ENCODE measurements around the gene OR2T8. TPM values are rescaled to one million over a fixed set of nuclear protein-coding genes. Genes with fewer than 3 reads are reported as not detected.

OR2T8 gene
- total RNA-seq, 1 experiment from 2014 or later, result not detected

DNA sequence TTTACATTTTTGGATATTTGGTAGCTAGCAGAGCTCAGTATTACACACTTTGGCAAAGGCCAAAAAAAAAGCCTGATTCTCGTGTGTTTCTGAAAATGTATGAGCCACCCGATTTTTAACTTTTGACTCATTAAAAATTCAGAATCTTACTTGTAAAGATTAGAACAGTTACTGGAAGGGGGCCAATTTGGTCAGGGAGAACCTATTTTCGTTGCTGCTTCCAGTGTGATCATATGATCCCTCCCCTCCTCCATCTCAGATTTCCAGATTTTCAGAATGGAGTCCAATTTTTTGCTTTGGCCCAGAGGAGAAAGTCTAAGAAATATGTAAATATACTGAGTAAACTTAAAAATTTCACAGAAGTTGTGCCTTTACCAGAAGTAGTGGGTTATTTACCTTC is 41.7 kb downstream of the OR2T8 start:
- no peak overlapping the region for H3K9ac ChIP-seq (ENCODE audit: extremely low read depth, insufficient read length, low read length)
- H2BK15ac ChIP-seq (ENCODE audit: low read depth, low read length), result no peak overlapping the region
- H3K4ac ChIP-seq (ENCODE audit: low read depth, low read length), result no peak overlapping the region
- no peaks in the 10 kb centered on the region for H4K20me1 ChIP-seq (ENCODE audit: control insufficient read depth, insufficient read depth, insufficient read length)
- Mint-ChIP-seq H3K27ac (no peak overlapping the region), H3K4me3 (no peak overlapping the region), H3K36me3 (ENCODE audit: insufficient read depth in 1 of 3, low read depth in 3 of 3) (peaks cover 0 to 21% (median 5%) of the 10 kb centered on the region in 3 experiments; a peak in 4 of 7 replicates), H3K4me1 (no peaks in the 10 kb centered on the region), H3K27me3 (ENCODE audit: low read depth) (0 out of 2 replicates have a peak, but pooled peaks cover 1% of the 10 kb centered on the region), H3K9me3 (peaks cover 66 to 72% of the 10 kb centered on the region in 2 experiments)
- no peak overlapping the region for H2BK120ac ChIP-seq (ENCODE audit: low read depth, low read length, poor library complexity, severe bottlenecking)
- H3K4me2 ChIP-seq (ENCODE audit: insufficient read depth, insufficient read length, low read length), result no peak overlapping the region
- no peak for DNase-seq
- no peaks in the 10 kb centered on the region for H3K27me3 ChIP-seq (ENCODE audit: insufficient read depth, low read length)
- no peak overlapping the region for H3K56ac ChIP-seq (ENCODE audit: insufficient read length, low read depth, low read length)
- H2BK12ac ChIP-seq (ENCODE audit: insufficient read length, low read depth, low read length), result no peak overlapping the region
- H4K8ac ChIP-seq (replicated peaks; ENCODE audit: insufficient read length, low read depth, low read length), result no peak overlapping the region
- H2BK20ac ChIP-seq (ENCODE audit: low read depth, low read length, poor library complexity, severe bottlenecking), result no peak overlapping the region
- no peak overlapping the region for H3T11ph ChIP-seq (ENCODE audit: low read length)
- no peaks in the 10 kb centered on the region for H3K79me2 ChIP-seq (ENCODE audit: insufficient read depth, low read length)
- H3K18ac ChIP-seq (ENCODE audit: insufficient read length, low read depth, low read length), result no peak overlapping the region
- peaks cover 49% of the 10 kb centered on the region for H3K9me3 ChIP-seq (ENCODE audit: control insufficient read depth, low read depth, low read length)
- H4K91ac ChIP-seq (ENCODE audit: insufficient read length, low read depth, low read length), result no peak overlapping the region
- H3K79me1 ChIP-seq (ENCODE audit: insufficient read depth, low read depth, low read length, poor library complexity, severe bottlenecking), result no peaks in the 10 kb centered on the region
- H3K23me2 ChIP-seq (ENCODE audit: insufficient read length, low read depth, low read length, poor library complexity, severe bottlenecking), result no peaks in the 10 kb centered on the region
- H3K4me1 ChIP-seq (ENCODE audit: insufficient read depth, low read length), result no peaks in the 10 kb centered on the region
- H2BK5ac ChIP-seq (ENCODE audit: insufficient read length, low read length), result no peak overlapping the region
- no peak overlapping the region for H3K14ac ChIP-seq (ENCODE audit: insufficient read depth, low read length)
- no CpG with 5 or more reads among the region's 3 CpGs for WGBS (ENCODE audit: extremely low coverage, insufficient read length, low lambda C conversion rate)
- no peak overlapping the region for H2AFZ ChIP-seq (ENCODE audit: low read length)
- no peak for TF ChIP-seq CTCF (conservative IDR thresholded peaks at IDR 0.05)
- H4K5ac ChIP-seq (ENCODE audit: insufficient read length, low read depth, low read length), result no peak overlapping the region
- no peak overlapping the region for H3K23ac ChIP-seq (ENCODE audit: insufficient read length, low read depth, low read length)
- no peak overlapping the region for H3K27ac ChIP-seq (ENCODE audit: insufficient read length, low read depth, low read length)
- no peak overlapping the region for H2AK5ac ChIP-seq (ENCODE audit: insufficient read length, low read length)
